ENCODE measurements around the gene RUNX1. TPM values are rescaled to one million over a fixed set of nuclear protein-coding genes. Genes with fewer than 3 reads are reported as not detected.
A peak's percentile ranks its signal among the peaks of the same experiment; 100 is the strongest.

Gene RUNX1
- total RNA-seq, 1 donor from 2014 or later: 109 TPM

- DNase-seq (ENCODE audit: low spot score) (no peak), ATAC-seq (peak; percentile 28)
- intact Hi-C loops (cut with DNase I): no loop called here
These were observed 106.2 kb downstream of the RUNX1 start for GRCh38 chr21:34942911-34943310.

- intact Hi-C loops (cut with DNase I): no loop called here
- no peak for DNase-seq (ENCODE audit: low spot score)
- ATAC-seq: no peak
These were observed 107.9 kb downstream of the RUNX1 start for GRCh38 chr21:34941162-34941561.

- no peak for DNase-seq (ENCODE audit: low spot score)
These were observed 109.3 kb downstream of the RUNX1 start for GRCh38 chr21:34939673-34940331.

GRCh38 chr21:34938089-34938764 lies 110.9 kb downstream of the RUNX1 start:
- intact Hi-C loops (cut with DNase I): no loop called here
- ATAC-seq (no peak), DNase-seq (ENCODE audit: low spot score) (no peak)

More at GRCh38 chr21:34939673-34940331, 109.3 kb downstream of the RUNX1 start:
- intact Hi-C loops (cut with DNase I): no loop called here
- ATAC-seq: no peak

GRCh38 chr21:34936883-34937563 lies 112.1 kb downstream of the RUNX1 start:
- DNase-seq (ENCODE audit: low spot score): no peak
- intact Hi-C loops (cut with DNase I): no loop called here
- peak; percentile 50 for ATAC-seq

GRCh38 chr21:34936371-34936789 lies 112.7 kb downstream of the RUNX1 start:
- DNase-seq (ENCODE audit: low spot score) (no peak), ATAC-seq (no peak)
- intact Hi-C loops (cut with DNase I): no loop called here

- DNase-seq (ENCODE audit: low spot score) (no peak), ATAC-seq (no peak)
- intact Hi-C loops (cut with DNase I): no loop called here
These were observed 113.2 kb downstream of the RUNX1 start for GRCh38 chr21:34935898-34936297.

- intact Hi-C loops (cut with DNase I): no loop called here
These were observed 113.7 kb downstream of the RUNX1 start for GRCh38 chr21:34935452-34935851.

GRCh38 chr21:34934350-34934749 lies 114.8 kb downstream of the RUNX1 start:
- ATAC-seq (no peak), DNase-seq (ENCODE audit: low spot score) (no peak)
- intact Hi-C loops (cut with DNase I): no loop called here

More at GRCh38 chr21:34935452-34935851, 113.7 kb downstream of the RUNX1 start:
- ATAC-seq: no peak
- DNase-seq (ENCODE audit: low spot score): no peak

- no peak for DNase-seq (ENCODE audit: low spot score)
- intact Hi-C loops (cut with DNase I): no loop called here
- peak; percentile 41 for ATAC-seq
These were observed 115.3 kb downstream of the RUNX1 start for GRCh38 chr21:34933609-34934335.

GRCh38 chr21:34932233-34932632 lies 116.9 kb downstream of the RUNX1 start:
- intact Hi-C loops (cut with DNase I): no loop called here
- ATAC-seq (no peak), DNase-seq (ENCODE audit: low spot score) (no peak)

GRCh38 chr21:34930971-34931370 lies 118.1 kb downstream of the RUNX1 start:
- intact Hi-C loops (cut with DNase I): no loop called here
- no peak for ATAC-seq
- no peak for DNase-seq (ENCODE audit: low spot score)

- intact Hi-C loops (cut with DNase I): no loop called here
- ATAC-seq (no peak), DNase-seq (ENCODE audit: low spot score) (no peak)
These were observed 120.5 kb downstream of the RUNX1 start for GRCh38 chr21:34928637-34929036.

GRCh38 chr21:34927992-34928391 lies 121.1 kb downstream of the RUNX1 start:
- DNase-seq (ENCODE audit: low spot score): no peak
- intact Hi-C loops (cut with DNase I): no loop called here
- ATAC-seq: no peak

- ATAC-seq: peak; percentile 94
- intact Hi-C loops (cut with DNase I): no loop called here
These were observed 122.2 kb downstream of the RUNX1 start for GRCh38 chr21:34926803-34927467.

GRCh38 chr21:34925597-34925996 lies 123.5 kb downstream of the RUNX1 start:
- ATAC-seq (no peak), DNase-seq (ENCODE audit: low spot score) (no peak)
- intact Hi-C loops (cut with DNase I): no loop called here

More at GRCh38 chr21:34926803-34927467, 122.2 kb downstream of the RUNX1 start:
- DNase-seq (ENCODE audit: low spot score): no peak

GRCh38 chr21:34924771-34925419 lies 124.2 kb downstream of the RUNX1 start:
- DNase-seq (ENCODE audit: low spot score): no peak
- intact Hi-C loops (cut with DNase I): no loop called here
- no peak for ATAC-seq

- no peak for ATAC-seq
- intact Hi-C loops (cut with DNase I): no loop called here
- no peak for DNase-seq (ENCODE audit: low spot score)
These were observed 124.9 kb downstream of the RUNX1 start for GRCh38 chr21:34924194-34924593.
